EL (cell line): ENCODE results near the gene ARHGEF4.
"Not testable (repeated sequence)": the region's sequence is repeated elsewhere in the genome, so short reads cannot be mapped to it uniquely, and the experiment has no call there.

Experiments used
- DNase-seq: peaks from one replicate; pipeline ENCODE4 v3.0.0-alpha.2; 2016

Gene ARHGEF4

GRCh38 chr2:130986890-130987493, 150.3 kb downstream of the ARHGEF4 start:
- no peak for DNase-seq

GRCh38 chr2:130987519-130988425, 151.1 kb downstream of the ARHGEF4 start:
- DNase-seq, result no peak

GRCh38 chr2:130991446-130991845, 154.7 kb downstream of the ARHGEF4 start:
- not testable (repeated sequence) for DNase-seq

GRCh38 chr2:130992003-130992402, 155.3 kb downstream of the ARHGEF4 start:
- DNase-seq, result not testable (repeated sequence)

- DNase-seq, result no peak
Observed at GRCh38 chr2:130996691-130997090, 160.0 kb downstream of the ARHGEF4 start.

GRCh38 chr2:130997198-130997597, 160.5 kb downstream of the ARHGEF4 start:
- DNase-seq, result no peak

- no peak for DNase-seq
Observed at GRCh38 chr2:130998561-130998960, 161.8 kb downstream of the ARHGEF4 start.

GRCh38 chr2:131004446-131005209, 167.9 kb downstream of the ARHGEF4 start:
- no peak for DNase-seq

GRCh38 chr2:131005216-131005935, 168.7 kb downstream of the ARHGEF4 start:
- DNase-seq, result no peak

- no peak for DNase-seq
Observed at GRCh38 chr2:131006561-131006960, 169.8 kb downstream of the ARHGEF4 start.

- DNase-seq, result no peak
Observed at GRCh38 chr2:131008967-131009366, 172.3 kb downstream of the ARHGEF4 start.

- DNase-seq, result no peak
Observed at GRCh38 chr2:131009713-131010475, 173.2 kb downstream of the ARHGEF4 start.

GRCh38 chr2:131010566-131010965, 173.9 kb downstream of the ARHGEF4 start:
- DNase-seq, result no peak

- DNase-seq, result no peak
Observed at GRCh38 chr2:131011486-131011885, 174.8 kb downstream of the ARHGEF4 start.

GRCh38 chr2:131014141-131014540, 177.4 kb downstream of the ARHGEF4 start:
- DNase-seq, result no peak

GRCh38 chr2:131015764-131016163, 179.1 kb downstream of the ARHGEF4 start:
- DNase-seq, result no peak

GRCh38 chr2:131016826-131017741, 180.4 kb downstream of the ARHGEF4 start:
- peak; percentile 14 for DNase-seq

- DNase-seq, result no peak
Observed at GRCh38 chr2:131022731-131023130, 186.0 kb downstream of the ARHGEF4 start.

GRCh38 chr2:131023758-131024157, 187.0 kb downstream of the ARHGEF4 start:
- DNase-seq, result no peak

GRCh38 chr2:131026919-131027318, 190.2 kb downstream of the ARHGEF4 start:
- no peak for DNase-seq
